ENCODE measurements around the gene IPMK. TPM values are rescaled to one million over a fixed set of nuclear protein-coding genes. Genes with fewer than 3 reads are reported as not detected.

The IPMK gene
- total RNA-seq, 1 donor from 2014 or later = 3.1 TPM

DNA sequence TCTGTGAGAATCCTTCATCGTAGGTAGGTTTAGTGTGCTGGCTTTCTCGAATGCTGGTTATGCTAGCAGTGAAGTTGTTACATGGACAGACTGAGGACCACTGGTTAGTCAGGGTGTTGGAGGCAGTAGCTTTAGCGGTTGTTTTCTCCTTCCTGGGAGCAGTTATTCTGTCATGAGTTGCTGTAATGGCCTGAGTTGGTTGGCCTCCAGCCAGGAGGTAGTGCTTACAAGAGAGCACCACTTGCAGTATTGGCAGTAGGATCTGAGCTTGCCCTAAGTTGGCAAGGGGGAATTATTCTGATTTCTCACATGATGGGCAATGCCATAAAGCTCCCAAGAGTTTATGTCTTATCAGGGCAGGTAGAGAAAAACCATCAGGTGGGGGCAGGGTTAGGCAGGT is 58.0 kb downstream of the IPMK start:
- Histone ChIP-seq H3K27me3 (ENCODE audit: control insufficient read depth in 3 of 3, insufficient read depth in 3 of 3, low read length in 3 of 3) (no peaks in the 10 kb centered on the region), H3K9me3 (ENCODE audit: control insufficient read depth in 3 of 3, low read length in 3 of 3) (no peaks in the 10 kb centered on the region)

DNA sequence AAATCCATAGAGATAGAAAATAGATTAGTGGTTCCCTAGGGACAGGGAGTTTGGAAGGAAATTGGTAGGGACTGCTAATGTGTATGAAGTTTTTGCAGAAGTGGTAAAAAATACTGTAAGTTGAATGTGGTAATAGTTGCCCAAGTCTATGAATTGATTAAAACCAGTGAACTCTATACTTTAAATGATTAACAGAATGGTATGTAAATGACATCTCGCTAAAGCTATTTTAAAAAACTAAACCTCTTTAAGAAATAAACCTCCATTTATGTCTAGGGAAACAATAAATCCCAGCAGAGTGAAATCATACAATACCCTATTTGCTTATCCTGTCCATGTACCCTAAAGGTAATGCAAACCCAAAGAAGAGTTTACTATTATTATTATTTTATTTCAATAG is 61.4 kb downstream of the IPMK start:
- Histone ChIP-seq H3K27ac (ENCODE audit: low read depth, low read length) (no peak overlapping the region), H3K9me3 (ENCODE audit: control insufficient read depth in 3 of 3, low read length in 3 of 3) (no peaks in the 10 kb centered on the region), H3K4me3 (ENCODE audit: low read length in 3 of 3) (no peak overlapping the region), H3K36me3 (ENCODE audit: control insufficient read depth in 3 of 3, insufficient read depth in 3 of 3, low read length in 3 of 3) (peaks cover 0 to 6% (median 5%) of the 10 kb centered on the region in 3 donors), H3K9ac (ENCODE audit: low read depth in 1 of 3, low read length in 3 of 3) (no peak overlapping the region), H3K27me3 (ENCODE audit: control insufficient read depth in 3 of 3, insufficient read depth in 3 of 3, low read length in 3 of 3) (no peaks in the 10 kb centered on the region), H3K4me1 (ENCODE audit: control insufficient read depth in 3 of 3, insufficient read depth in 3 of 3, low read length in 3 of 3) (peaks cover 0 to 9% (median 0%) of the 10 kb centered on the region in 3 donors)

More for the DNA sequence above, 58.0 kb downstream of the IPMK start:
- no peak overlapping the region for H3K27ac ChIP-seq (ENCODE audit: low read depth, low read length)
- H3K4me1 ChIP-seq (ENCODE audit: control insufficient read depth in 3 of 3, insufficient read depth in 3 of 3, low read length in 3 of 3) = peaks cover 0 to 9% (median 0%) of the 10 kb centered on the region in 3 donors
- no peak overlapping the region for H3K9ac ChIP-seq (ENCODE audit: low read depth in 1 of 3, low read length in 3 of 3)
- H3K4me3 ChIP-seq (ENCODE audit: low read length in 3 of 3) = no peak overlapping the region
- peaks cover 0 to 6% (median 6%) of the 10 kb centered on the region in 3 donors for H3K36me3 ChIP-seq (ENCODE audit: control insufficient read depth in 3 of 3, insufficient read depth in 3 of 3, low read length in 3 of 3)

DNA sequence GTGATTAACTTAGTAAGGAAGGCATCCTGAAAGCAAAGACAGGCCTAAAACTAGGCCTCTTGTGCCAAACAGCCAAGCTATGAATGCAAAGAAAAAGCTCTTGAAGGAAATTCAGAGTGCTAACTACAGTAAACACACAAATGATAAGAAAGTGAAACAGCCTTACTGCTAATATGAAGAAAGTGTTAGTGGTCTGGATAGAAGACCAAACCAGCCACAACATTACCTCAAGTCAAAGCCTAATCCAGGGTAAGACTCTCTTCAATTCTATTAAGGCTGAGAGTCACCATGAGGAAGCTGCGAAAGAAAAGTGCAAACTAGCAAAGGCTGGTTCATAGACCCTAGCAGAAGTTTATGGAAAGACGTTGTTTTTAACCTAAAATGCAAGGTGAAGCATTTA is 66.0 kb downstream of the IPMK start:
- Histone ChIP-seq H3K27me3 (ENCODE audit: control insufficient read depth in 3 of 3, insufficient read depth in 3 of 3, low read length in 3 of 3) (no peaks in the 10 kb centered on the region), H3K27ac (ENCODE audit: low read depth, low read length) (no peak overlapping the region), H3K4me3 (ENCODE audit: low read length in 3 of 3) (no peak overlapping the region), H3K9ac (ENCODE audit: low read depth in 1 of 3, low read length in 3 of 3) (no peak overlapping the region), H3K4me1 (ENCODE audit: control insufficient read depth in 3 of 3, insufficient read depth in 3 of 3, low read length in 3 of 3) (no peaks in the 10 kb centered on the region), H3K36me3 (ENCODE audit: control insufficient read depth in 3 of 3, insufficient read depth in 3 of 3, low read length in 3 of 3) (peaks cover 0 to 1% (median 0%) of the 10 kb centered on the region in 3 donors), H3K9me3 (ENCODE audit: control insufficient read depth in 3 of 3, low read length in 3 of 3) (no peaks in the 10 kb centered on the region)

DNA sequence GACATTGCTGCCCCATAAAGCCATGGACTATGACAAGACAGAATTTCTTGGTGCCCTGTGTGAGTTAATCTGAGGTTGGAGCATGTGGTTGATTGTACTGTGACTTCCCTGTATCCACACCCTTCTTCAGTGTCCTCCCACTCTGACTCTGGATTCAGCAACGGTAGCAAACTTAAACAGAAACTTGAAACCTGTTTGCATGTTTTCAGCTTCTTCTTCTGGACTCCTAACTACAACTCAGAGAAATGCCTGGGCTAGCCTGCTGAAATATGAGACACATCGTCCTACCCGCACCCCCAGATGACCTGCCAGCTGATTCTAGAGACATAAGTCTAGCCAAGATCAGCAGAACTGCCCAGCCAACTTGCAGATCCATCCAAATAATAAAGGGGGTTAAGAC is 78.4 kb downstream of the IPMK start:
- Histone ChIP-seq H3K4me3 (ENCODE audit: low read length in 3 of 3) (peak overlapping the region in 2 of 3 donors; percentile 3 to 10), H3K27ac (ENCODE audit: low read depth, low read length) (peak overlapping the region; percentile 59), H3K9ac (ENCODE audit: low read depth in 1 of 3, low read length in 3 of 3) (peak overlapping the region in 1 of 3 donors; percentile 44)

DNA sequence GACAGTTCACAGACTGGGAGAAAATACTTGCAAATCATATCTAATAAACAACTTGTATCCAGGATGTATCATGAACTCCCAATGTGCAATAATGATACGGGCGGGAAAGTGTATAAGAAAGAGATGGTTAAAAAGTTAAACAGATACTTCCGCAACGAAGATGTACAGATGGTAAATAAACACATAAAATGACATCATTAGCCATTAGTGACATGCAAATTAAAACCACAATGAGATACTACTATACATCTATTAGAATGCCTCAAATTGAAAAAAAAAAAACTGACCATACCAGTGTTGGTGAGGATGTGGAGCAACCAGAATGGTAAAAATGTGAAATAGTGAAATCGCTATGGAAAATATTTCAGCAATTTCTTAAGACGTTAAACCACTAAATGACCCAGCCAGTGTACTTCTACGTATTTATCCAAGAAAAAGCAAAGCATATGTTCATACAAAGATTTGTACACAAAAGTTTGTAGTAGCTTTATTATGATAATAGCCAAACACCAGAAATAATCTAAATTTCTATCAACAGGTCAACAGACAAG is 83.5 kb downstream of the IPMK start:
- no peak overlapping the region for H3K9ac ChIP-seq (ENCODE audit: low read depth in 1 of 3, low read length in 3 of 3)
- no peaks in the 10 kb centered on the region for H3K9me3 ChIP-seq (ENCODE audit: control insufficient read depth in 3 of 3, low read length in 3 of 3)
- H3K36me3 ChIP-seq (ENCODE audit: control insufficient read depth in 3 of 3, insufficient read depth in 3 of 3, low read length in 3 of 3) = no peaks in the 10 kb centered on the region
- H3K4me3 ChIP-seq (ENCODE audit: low read length in 3 of 3) = no peak overlapping the region
- H3K27me3 ChIP-seq (ENCODE audit: control insufficient read depth in 3 of 3, insufficient read depth in 3 of 3, low read length in 3 of 3) = no peaks in the 10 kb centered on the region
- no peak overlapping the region for H3K27ac ChIP-seq (ENCODE audit: low read depth, low read length)
- H3K4me1 ChIP-seq (ENCODE audit: control insufficient read depth in 3 of 3, insufficient read depth in 3 of 3, low read length in 3 of 3) = peaks cover 6 to 9% (median 7%) of the 10 kb centered on the region in 3 donors

More for the DNA sequence above, 78.4 kb downstream of the IPMK start:
- Histone ChIP-seq H3K36me3 (ENCODE audit: control insufficient read depth in 3 of 3, insufficient read depth in 3 of 3, low read length in 3 of 3) (no peaks in the 10 kb centered on the region), H3K9me3 (ENCODE audit: control insufficient read depth in 3 of 3, low read length in 3 of 3) (no peaks in the 10 kb centered on the region), H3K27me3 (ENCODE audit: control insufficient read depth in 3 of 3, insufficient read depth in 3 of 3, low read length in 3 of 3) (no peaks in the 10 kb centered on the region), H3K4me1 (ENCODE audit: control insufficient read depth in 3 of 3, insufficient read depth in 3 of 3, low read length in 3 of 3) (peaks cover 11 to 12% (median 11%) of the 10 kb centered on the region in 3 donors)

DNA sequence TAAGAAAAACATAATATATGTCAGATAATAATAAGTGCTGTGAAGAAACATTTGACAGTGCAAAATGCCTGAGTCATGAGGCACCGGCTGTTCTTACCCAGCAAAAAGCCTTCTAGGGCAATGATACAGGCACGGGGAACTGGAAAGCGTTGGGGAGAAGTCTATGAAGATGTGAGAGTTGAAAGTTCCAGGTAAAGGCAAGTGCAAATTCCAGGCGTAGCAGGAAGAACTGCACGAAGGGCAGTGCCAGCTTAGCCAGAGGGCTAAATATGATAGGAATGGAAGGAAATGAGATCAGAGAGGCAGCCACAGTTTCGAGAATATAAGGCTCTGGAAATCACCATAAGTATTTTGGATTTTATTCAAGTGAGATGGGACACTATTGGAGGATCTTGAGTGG is 87.0 kb downstream of the IPMK start:
- Histone ChIP-seq H3K9me3 (ENCODE audit: control insufficient read depth in 3 of 3, low read length in 3 of 3) (no peaks in the 10 kb centered on the region), H3K9ac (ENCODE audit: low read depth in 1 of 3, low read length in 3 of 3) (no peak overlapping the region), H3K36me3 (ENCODE audit: control insufficient read depth in 3 of 3, insufficient read depth in 3 of 3, low read length in 3 of 3) (no peaks in the 10 kb centered on the region), H3K27me3 (ENCODE audit: control insufficient read depth in 3 of 3, insufficient read depth in 3 of 3, low read length in 3 of 3) (no peaks in the 10 kb centered on the region), H3K4me3 (ENCODE audit: low read length in 3 of 3) (no peak overlapping the region), H3K4me1 (ENCODE audit: control insufficient read depth in 3 of 3, insufficient read depth in 3 of 3, low read length in 3 of 3) (no peaks in the 10 kb centered on the region), H3K27ac (ENCODE audit: low read depth, low read length) (no peak overlapping the region)

DNA sequence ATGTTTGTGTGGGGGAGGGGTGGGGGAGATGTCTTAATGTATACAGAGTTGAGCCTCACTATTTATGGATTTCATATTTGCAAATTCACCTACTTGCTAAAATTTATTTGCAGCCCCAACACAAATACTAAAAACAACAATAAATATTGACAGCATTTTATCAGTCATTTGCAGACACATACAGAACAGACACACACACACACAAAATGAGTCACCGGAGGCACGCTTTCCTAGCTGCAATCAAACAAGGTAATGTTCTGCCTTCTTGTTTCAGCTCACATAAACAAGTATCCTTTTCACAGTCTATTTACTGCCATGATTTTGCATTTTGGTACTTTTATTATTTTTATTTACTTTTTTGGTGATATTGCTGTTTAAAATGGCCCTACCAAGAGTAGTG is 88.5 kb downstream of the IPMK start:
- no peak overlapping the region for H3K4me3 ChIP-seq (ENCODE audit: low read length in 3 of 3)
- H3K4me1 ChIP-seq (ENCODE audit: control insufficient read depth in 3 of 3, insufficient read depth in 3 of 3, low read length in 3 of 3) = no peaks in the 10 kb centered on the region
- no peaks in the 10 kb centered on the region for H3K27me3 ChIP-seq (ENCODE audit: control insufficient read depth in 3 of 3, insufficient read depth in 3 of 3, low read length in 3 of 3)
- H3K9me3 ChIP-seq (ENCODE audit: control insufficient read depth in 3 of 3, low read length in 3 of 3) = no peaks in the 10 kb centered on the region
- no peaks in the 10 kb centered on the region for H3K36me3 ChIP-seq (ENCODE audit: control insufficient read depth in 3 of 3, insufficient read depth in 3 of 3, low read length in 3 of 3)
- no peak overlapping the region for H3K9ac ChIP-seq (ENCODE audit: low read depth in 1 of 3, low read length in 3 of 3)
- no peak overlapping the region for H3K27ac ChIP-seq (ENCODE audit: low read depth, low read length)

DNA sequence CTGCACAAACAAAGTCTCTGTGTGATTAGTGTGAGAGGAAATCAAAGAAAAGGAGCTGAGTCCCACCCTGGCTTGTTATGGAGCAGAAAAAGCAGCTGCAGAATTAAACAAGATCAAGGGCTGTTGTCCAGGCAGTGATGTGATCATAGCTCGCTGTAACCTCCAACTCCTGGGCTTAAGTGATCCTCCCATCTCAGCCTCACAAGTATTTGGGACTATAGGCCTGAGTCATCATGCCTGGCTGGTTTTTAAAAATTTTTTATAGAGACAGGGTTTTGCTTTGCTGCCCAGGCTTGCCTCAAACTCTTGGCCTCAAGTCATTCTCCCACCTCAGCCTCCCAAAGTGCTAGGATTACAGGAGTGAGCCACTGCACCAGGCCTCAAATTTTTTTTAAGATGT is 88.9 kb downstream of the IPMK start:
- Histone ChIP-seq H3K4me1 (ENCODE audit: control insufficient read depth in 3 of 3, insufficient read depth in 3 of 3, low read length in 3 of 3) (no peaks in the 10 kb centered on the region), H3K36me3 (ENCODE audit: control insufficient read depth in 3 of 3, insufficient read depth in 3 of 3, low read length in 3 of 3) (no peaks in the 10 kb centered on the region), H3K4me3 (ENCODE audit: low read length in 3 of 3) (no peak overlapping the region), H3K27me3 (ENCODE audit: control insufficient read depth in 3 of 3, insufficient read depth in 3 of 3, low read length in 3 of 3) (no peaks in the 10 kb centered on the region), H3K9ac (ENCODE audit: low read depth in 1 of 3, low read length in 3 of 3) (no peak overlapping the region), H3K27ac (ENCODE audit: low read depth, low read length) (no peak overlapping the region), H3K9me3 (ENCODE audit: control insufficient read depth in 3 of 3, low read length in 3 of 3) (no peaks in the 10 kb centered on the region)

DNA sequence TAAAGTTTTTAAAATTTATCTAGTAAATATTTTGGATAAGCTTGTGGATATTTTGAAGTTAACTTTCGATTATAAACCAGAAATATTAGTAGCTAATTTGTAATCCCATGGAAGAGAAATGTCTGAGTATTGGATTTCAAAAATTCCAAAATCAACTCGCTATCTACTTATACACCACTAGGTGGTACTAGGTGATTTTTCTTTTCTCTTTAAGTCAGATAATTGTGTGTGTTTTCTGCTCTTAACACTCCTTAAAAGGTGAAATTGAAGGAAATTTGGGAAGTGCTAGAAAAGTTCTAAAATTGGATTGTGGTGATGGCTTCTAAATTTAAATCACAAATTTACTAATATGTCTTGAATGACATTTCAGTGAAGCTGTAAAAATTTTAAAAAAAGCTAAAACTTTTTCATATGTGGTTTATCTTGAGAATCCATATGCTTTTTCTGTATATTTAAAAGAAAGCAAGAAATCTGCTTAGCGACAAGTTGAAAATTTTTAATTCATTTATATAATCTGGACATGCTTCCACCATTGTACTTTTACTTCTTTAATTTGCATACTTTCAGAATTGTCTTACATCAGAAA is 90.2 kb downstream of the IPMK start:
- H3K9me3 ChIP-seq (ENCODE audit: control insufficient read depth in 3 of 3, low read length in 3 of 3) = no peaks in the 10 kb centered on the region
- no peak overlapping the region for H3K4me3 ChIP-seq (ENCODE audit: low read length in 3 of 3)
- no peaks in the 10 kb centered on the region for H3K4me1 ChIP-seq (ENCODE audit: control insufficient read depth in 3 of 3, insufficient read depth in 3 of 3, low read length in 3 of 3)

DNA sequence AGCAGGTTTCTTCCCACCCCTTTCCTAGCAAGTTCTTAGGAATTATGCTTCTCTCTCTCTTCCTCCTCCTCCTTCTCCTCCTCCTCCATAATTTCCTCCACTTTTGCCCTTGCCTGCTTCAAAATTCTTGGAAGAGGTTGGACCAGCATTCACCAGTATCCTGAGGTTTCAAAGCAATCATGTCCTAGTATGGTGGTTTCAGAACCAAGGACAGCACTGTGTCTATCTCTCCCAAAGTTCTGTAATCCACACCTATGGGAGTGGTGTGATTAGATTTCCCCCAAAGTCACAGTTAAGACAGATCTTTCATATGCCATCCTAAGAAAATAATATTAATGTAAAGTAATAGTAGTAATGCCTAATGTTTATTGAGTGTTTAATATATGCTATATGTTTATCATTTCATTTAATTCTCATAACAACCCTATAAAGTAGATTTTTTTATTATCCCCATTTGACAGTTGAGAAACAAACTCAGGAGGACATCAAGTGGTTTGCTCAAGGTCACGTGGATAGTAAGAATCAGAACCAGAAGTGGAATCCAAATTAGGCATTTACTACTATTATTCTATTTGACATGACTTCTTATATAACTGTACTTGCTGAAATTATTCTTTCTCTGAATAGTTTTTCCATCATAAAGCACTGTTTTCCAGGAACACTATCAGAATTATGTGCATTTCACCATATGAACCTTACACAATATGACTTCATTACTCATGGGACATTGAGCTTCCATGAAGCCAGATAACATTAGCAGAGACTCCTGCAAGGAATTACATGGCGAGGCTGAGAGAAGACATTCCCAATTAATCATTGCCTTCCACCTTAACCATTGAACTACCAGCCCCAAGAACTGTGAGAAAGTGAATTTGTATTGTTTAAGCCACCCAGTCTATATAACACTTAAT is 91.4 kb downstream of the IPMK start:
- Histone ChIP-seq H3K4me3 (ENCODE audit: low read length in 3 of 3) (no peak overlapping the region), H3K9ac (ENCODE audit: low read depth in 1 of 3, low read length in 3 of 3) (no peak overlapping the region), H3K27me3 (ENCODE audit: control insufficient read depth in 3 of 3, insufficient read depth in 3 of 3, low read length in 3 of 3) (no peaks in the 10 kb centered on the region), H3K27ac (ENCODE audit: low read depth, low read length) (no peak overlapping the region), H3K4me1 (ENCODE audit: control insufficient read depth in 3 of 3, insufficient read depth in 3 of 3, low read length in 3 of 3) (no peaks in the 10 kb centered on the region), H3K9me3 (ENCODE audit: control insufficient read depth in 3 of 3, low read length in 3 of 3) (no peaks in the 10 kb centered on the region), H3K36me3 (ENCODE audit: control insufficient read depth in 3 of 3, insufficient read depth in 3 of 3, low read length in 3 of 3) (no peaks in the 10 kb centered on the region)

More for the DNA sequence above, 90.2 kb downstream of the IPMK start:
- H3K9ac ChIP-seq (ENCODE audit: low read depth in 1 of 3, low read length in 3 of 3) = no peak overlapping the region
- no peaks in the 10 kb centered on the region for H3K36me3 ChIP-seq (ENCODE audit: control insufficient read depth in 3 of 3, insufficient read depth in 3 of 3, low read length in 3 of 3)
- no peak overlapping the region for H3K27ac ChIP-seq (ENCODE audit: low read depth, low read length)
- H3K27me3 ChIP-seq (ENCODE audit: control insufficient read depth in 3 of 3, insufficient read depth in 3 of 3, low read length in 3 of 3) = no peaks in the 10 kb centered on the region
